SKM-1 (cell line): ENCODE results near the gene JADE3.

Source experiments
- DNase-seq: peaks from one replicate; lab custom pipeline; 2025; ENCODE audit not compliant: unreplicated experiment; lab: John Stamatoyannopoulos, UW

JADE3 gene

GRCh38 chrX:46912098-46912602, at the start of gene JADE3:
JADE3 (plus strand) TSS chrX:46912421; CDS start chrX:46984895, 72,474 bp downstream.
- DNase-seq: no peak

- DNase-seq: no peak
These were observed 49.1 kb upstream of the JADE3 start for GRCh38 chrX:46863072-46863471.

- DNase-seq: no peak
These were observed 47.6 kb upstream of the JADE3 start for GRCh38 chrX:46864606-46865005.

- DNase-seq: no peak
These were observed 46.9 kb upstream of the JADE3 start for GRCh38 chrX:46865281-46865680.

GRCh38 chrX:46866726-46867125, 45.5 kb upstream of the JADE3 start:
- DNase-seq: no peak

GRCh38 chrX:46873746-46874145, 38.5 kb upstream of the JADE3 start:
- no peak for DNase-seq

GRCh38 chrX:46876901-46877300, 35.3 kb upstream of the JADE3 start:
- DNase-seq: no peak

- no peak for DNase-seq
These were observed 30.0 kb upstream of the JADE3 start for GRCh38 chrX:46882266-46882665.

- no peak for DNase-seq
These were observed 27.4 kb upstream of the JADE3 start for GRCh38 chrX:46884799-46885198.

GRCh38 chrX:46898207-46898606, 14.0 kb upstream of the JADE3 start:
- no peak for DNase-seq

- no peak for DNase-seq
These were observed 8.6 kb upstream of the JADE3 start for GRCh38 chrX:46903458-46904242.

GRCh38 chrX:46904626-46905025, 7.6 kb upstream of the JADE3 start:
- DNase-seq: no peak

- no peak for DNase-seq
These were observed 1.8 kb upstream of the JADE3 start for GRCh38 chrX:46910415-46910814.

GRCh38 chrX:46912603-46913491, 626 bp downstream of the JADE3 start:
- no peak for DNase-seq

- no peak for DNase-seq
These were observed 1.4 kb downstream of the JADE3 start for GRCh38 chrX:46913667-46914066.

- no peak for DNase-seq
These were observed 4.1 kb downstream of the JADE3 start for GRCh38 chrX:46916273-46916672.

- no peak for DNase-seq
These were observed 5.4 kb downstream of the JADE3 start for GRCh38 chrX:46917622-46918021.

- no peak for DNase-seq
These were observed 6.2 kb downstream of the JADE3 start for GRCh38 chrX:46918434-46918833.

- DNase-seq: no peak
These were observed 8.0 kb downstream of the JADE3 start for GRCh38 chrX:46920235-46920634.

- DNase-seq: no peak
These were observed 10.4 kb downstream of the JADE3 start for GRCh38 chrX:46922611-46923010.

GRCh38 chrX:46927718-46928117, 15.5 kb downstream of the JADE3 start:
- DNase-seq: no peak
